Colon (tissue), 2 donors: ENCODE data around the gene IL2RG.

Experiments
- FAIRE-seq: peaks from 2 replicates; lab custom pipeline; 2012; peaks lifted over from hg19 to GRCh38; lab: Jason Lieb, UNC
- donor health status: control.
- donor health status: control.

The IL2RG gene

GRCh38 chrX:71107762-71108360, 3.5 kb downstream of the IL2RG start:
- no peak for FAIRE-seq

DNA sequence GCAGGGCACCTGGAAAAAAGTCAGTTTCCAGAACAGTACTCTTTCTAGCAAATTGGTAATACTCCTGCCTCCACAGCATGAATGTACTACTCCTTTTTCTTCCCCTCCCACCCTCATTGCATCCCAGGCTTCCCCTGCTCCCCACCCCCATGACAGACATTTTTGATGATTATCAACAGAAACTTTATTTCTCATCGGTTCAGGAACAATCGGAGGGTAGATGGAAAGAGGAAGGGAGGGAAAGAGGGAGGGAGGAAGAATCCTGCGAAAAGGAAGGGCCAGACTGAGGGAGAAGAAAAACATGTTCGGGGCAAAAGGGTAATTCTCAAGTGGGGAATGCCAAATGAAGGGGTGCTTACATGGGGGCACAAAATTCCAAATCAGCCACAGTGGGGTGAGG, 4.1 kb downstream of the IL2RG start:
- no peak for FAIRE-seq

DNA sequence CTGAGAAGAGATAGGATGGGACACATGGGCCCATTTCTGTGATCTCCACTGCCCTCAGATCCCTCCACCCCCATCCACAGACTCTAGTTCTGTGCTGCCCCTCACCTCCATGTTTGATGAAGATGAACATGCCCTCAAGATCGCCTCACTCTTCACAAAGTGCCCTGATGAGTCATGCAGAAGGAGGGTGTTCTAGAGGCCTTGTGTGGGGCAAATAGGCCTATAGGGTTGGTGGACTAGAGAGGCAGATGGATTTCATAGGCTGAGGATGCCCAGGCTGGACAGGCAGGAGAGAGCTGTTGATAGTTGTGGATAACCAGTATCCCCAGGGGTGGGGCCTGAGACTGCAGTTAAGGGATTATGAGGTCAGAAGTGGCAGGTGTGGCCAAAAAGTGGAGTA, 5.0 kb downstream of the IL2RG start, which contains the start of gene CXorf65:
Gene CXorf65 (minus strand): TSS at position 314 of the 400 bp plus-strand sequence. CDS start 184 bp downstream, at position 130.
- FAIRE-seq: no peak

GRCh38 chrX:71105628-71106027, 5.7 kb downstream of the IL2RG start:
- FAIRE-seq: no peak

- no peak for FAIRE-seq
These were observed 8.0 kb downstream of the IL2RG start for GRCh38 chrX:71103110-71103983.

- no peak for FAIRE-seq
These were observed 9.1 kb downstream of the IL2RG start for GRCh38 chrX:71102292-71102691.

DNA sequence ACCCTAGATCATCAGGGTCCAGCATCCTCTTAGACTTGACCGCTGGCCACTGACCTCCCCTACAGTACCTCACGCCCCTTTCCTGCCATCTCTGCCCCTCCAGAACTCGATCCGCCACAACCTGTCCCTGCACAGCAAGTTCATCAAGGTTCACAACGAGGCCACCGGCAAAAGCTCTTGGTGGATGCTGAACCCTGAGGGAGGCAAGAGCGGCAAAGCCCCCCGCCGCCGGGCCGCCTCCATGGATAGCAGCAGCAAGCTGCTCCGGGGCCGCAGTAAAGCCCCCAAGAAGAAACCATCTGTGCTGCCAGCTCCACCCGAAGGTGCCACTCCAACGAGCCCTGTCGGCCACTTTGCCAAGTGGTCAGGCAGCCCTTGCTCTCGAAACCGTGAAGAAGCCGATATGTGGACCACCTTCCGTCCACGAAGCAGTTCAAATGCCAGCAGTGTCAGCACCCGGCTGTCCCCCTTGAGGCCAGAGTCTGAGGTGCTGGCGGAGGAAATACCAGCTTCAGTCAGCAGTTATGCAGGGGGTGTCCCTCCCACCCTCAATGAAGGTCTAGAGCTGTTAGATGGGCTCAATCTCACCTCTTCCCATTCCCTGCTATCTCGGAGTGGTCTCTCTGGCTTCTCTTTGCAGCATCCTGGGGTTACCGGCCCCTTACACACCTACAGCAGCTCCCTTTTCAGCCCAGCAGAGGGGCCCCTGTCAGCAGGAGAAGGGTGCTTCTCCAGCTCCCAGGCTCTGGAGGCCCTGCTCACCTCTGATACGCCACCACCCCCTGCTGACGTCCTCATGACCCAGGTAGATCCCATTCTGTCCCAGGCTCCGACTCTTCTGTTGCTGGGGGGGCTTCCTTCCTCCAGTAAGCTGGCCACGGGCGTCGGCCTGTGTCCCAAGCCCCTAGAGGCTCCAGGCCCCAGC, 10.5 kb downstream of the IL2RG start:
- no peak for FAIRE-seq

GRCh38 chrX:71099736-71100135, 11.6 kb downstream of the IL2RG start:
- FAIRE-seq: no peak

DNA sequence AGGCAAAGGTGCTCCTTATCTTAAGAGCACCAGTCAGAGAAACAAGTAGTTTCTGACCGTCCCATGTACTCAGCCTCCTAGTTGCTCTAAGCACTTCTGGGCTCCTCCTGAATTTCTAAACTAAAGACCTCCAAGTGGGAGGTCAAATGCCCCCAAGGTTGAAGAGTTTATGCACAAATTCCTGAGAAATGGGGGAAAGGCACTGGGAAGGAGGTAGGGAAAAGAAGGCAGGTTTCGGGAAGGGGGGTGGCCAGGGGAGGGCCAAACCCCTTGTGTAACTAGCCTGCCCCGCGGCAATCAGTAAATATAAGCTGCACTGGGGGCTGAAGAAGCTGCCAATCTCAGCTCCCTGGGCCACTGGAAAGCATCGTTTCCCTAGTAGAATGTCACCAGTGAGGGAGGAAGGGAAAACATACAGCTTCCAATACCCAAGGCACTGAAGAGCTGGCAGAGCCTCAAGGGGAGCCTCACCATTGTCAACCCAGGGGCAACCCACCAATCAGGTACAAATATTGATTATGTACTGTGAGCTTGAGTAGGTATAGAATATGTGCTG, 12.3 kb downstream of the IL2RG start:
- no peak for FAIRE-seq

DNA sequence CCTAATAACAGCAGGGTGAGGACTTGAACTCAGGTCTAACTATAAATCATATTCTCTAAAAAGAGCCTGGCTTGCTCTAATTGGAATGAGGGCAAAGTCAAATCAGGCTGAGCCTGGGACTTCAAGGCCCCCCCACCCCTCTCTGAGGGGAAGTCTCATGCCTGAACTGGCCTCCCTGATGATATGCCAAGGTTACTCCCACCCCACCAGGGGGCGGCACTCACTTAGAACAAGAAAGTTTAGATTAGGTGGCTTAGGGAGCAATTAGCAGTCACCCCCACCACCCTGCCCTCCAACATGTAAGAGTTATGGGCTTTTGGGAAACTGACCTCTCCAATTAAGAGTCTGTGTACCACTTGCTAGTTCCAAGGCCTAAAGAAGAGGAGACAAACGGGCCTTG, 13.1 kb downstream of the IL2RG start:
- FAIRE-seq: no peak

DNA sequence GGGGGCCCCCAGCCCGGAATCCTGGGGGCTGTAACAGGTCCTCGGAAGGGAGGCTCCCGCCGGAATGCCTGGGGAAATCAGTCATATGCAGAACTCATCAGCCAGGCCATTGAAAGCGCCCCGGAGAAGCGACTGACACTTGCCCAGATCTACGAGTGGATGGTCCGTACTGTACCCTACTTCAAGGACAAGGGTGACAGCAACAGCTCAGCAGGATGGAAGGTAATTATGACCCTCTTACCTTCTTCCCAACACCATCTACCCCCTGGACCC, 14.7 kb downstream of the IL2RG start:
- FAIRE-seq: no peak

DNA sequence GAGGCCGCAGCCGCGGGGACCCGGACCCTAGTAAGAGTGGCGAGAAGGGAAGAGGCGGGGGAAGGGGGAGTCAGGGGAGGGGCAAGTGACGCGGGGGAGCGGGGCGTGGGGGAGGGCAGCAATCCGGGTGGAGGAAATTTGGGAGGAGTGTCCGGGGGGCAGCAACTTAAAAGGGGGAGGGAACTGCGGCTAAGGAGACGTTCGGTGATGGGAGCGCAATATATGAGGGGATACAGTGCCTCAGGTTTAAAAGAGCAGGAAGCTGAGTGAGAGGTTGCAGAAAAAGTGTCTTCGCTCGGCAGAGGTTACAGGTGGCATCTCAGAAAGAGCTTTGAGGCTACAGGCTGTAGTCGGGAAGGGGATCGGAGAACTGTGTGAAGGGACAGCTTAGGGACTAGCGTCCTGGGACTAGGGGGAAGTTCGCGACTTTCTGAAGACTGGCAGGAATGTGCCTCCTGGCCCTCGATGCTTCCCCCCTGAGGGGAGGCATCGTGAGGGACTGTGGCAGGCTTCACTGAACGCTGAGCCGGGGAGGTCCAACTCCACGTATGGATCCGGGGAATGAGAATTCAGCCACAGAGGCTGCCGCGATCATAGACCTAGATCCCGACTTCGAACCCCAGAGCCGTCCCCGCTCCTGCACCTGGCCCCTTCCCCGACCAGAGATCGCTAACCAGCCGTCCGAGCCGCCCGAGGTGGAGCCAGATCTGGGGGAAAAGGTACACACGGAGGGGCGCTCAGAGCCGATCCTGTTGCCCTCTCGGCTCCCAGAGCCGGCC, 15.2 kb downstream of the IL2RG start:
- FAIRE-seq: no peak

DNA sequence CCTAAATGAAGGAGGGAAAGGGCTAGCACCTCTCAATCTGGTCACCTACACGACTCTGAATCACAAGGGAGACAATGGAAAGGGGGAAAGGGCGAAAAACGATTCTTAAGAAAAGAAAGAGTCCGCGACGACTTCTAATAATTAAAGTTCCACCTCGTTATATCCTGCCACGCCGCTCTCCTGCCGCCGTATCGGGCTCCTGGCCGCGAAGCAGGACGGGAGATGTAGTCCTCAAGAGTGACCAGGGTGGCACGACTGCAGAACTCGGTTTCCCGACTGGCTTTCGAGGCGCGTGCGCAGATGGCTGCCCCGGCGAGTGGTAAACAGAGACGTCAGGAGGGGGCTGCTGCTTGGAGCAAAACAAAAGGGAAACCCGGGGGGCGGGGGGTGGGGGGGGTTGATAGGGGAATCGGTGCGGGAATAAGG, 15.8 kb downstream of the IL2RG start, which contains the start of gene FOXO4:
Gene FOXO4 (plus strand): TSS at position 297 of the 426 bp plus-strand sequence. CDS start 678 bp downstream, outside the sequence.
- no peak for FAIRE-seq

- FAIRE-seq: no peak
These were observed 16.3 kb downstream of the IL2RG start for GRCh38 chrX:71095033-71095432.

- no peak for FAIRE-seq
These were observed 20.1 kb downstream of the IL2RG start for GRCh38 chrX:71091263-71091662.

DNA sequence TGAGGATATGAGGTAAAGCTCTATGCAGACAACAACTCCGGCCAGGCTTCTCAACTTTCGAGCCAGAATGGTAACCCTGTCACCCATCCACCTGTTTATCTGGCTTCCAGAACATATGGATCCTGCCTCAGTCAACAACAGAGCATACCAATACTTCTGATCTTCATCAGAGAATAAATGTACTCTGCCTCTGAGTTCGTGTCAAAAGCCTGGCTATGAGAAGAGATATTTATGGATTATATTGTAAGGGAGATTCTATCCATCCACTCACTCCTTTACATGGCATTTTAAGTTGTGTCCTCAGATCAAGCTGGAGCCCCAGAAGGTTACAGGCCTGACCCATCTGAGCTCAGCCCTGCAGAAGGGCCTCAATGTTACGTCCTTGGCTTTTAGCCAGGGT, 25.5 kb downstream of the IL2RG start:
- FAIRE-seq: no peak

- FAIRE-seq: no peak
These were observed 28.6 kb downstream of the IL2RG start for GRCh38 chrX:71082822-71083221.

DNA sequence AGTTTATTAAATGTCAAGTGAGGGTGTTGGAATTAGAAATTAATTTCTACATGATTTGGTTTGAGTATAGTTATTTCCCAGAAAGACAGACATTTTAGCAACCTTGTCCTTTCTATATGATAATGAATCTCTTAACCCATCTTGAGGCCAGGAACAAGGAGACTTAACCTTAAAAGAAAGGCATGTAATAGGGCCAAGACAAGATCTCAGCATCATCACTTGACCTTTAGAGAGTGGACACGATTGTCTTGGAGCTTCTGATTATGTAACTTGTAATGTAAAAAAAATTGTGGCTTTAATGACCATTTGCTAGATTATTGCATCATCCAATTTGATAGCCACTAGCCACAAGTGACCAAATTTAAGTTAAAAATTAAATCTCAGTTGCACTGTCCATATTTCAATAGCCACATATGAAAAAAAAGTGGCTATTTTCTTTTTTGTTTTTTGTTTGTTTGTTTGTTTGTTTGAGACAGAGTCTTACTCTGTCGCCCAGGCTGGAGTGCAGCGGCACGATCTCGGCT, 29.2 kb downstream of the IL2RG start:
- no peak for FAIRE-seq

DNA sequence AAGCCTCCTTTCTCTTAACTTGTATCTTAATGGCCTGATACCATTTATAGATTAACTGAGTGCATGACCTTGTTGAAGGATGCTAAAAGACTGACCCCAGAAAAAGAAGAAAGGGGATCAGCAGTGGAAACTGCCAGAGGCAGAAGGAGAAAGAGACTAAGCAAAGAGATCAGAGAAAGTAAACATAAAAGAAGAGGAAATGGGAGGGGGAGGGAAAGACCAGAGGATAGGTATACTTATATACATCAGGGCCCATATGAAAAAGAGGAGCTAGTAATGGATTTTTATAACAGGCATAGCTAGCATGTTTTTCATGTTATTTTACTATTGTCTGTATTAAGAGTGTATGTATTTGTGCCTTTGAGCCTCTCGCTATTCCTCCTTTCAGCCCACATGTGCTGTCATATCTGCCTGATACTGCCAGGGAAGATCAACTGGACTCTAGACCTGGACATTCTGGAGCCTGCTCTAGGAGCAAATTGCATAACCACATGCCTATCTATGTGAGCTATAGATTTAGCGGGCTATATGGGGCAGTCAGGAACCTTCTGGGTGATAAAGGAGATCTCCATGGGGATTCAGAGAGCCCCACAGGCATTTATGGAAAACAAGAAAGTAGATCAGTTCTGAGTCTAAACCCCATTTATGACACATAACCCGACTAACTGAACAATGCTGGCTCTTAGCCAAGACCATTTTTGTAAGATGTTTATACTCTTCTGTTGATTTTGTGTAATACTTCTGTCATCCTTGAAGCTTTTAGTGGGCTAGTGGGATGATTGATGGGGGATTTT, 29.9 kb downstream of the IL2RG start:
- FAIRE-seq: no peak

GRCh38 chrX:71070531-71070930, 40.8 kb downstream of the IL2RG start:
- no peak for FAIRE-seq
